B cell (primary cell): ENCODE measurements around the gene BABAM2. TPM values are rescaled to one million over a fixed set of nuclear protein-coding genes. Genes with fewer than 3 reads are reported as not detected.

Experiments used
- ATAC-seq: fragments of 200-7000 bp; cut with Tn5 transposase; one replicate; pipeline ENCODE4 v1.10.0; 2021; ENCODE audit warnings: low read depth, mild to moderate bottlenecking, moderate number of reproducible peaks, moderate library complexity
- CTCF ChIA-PET: fragments of 350-600 bp; sonication (Branson Sonifier 250); formaldehyde crosslinking; loops from one replicate; lab custom pipeline; 2021; ENCODE audit warnings: antibody characterized with exemption, inconsistent platforms; lab: Charles Lee
- POLR2A ChIA-PET: fragments of 350-600 bp; sonication (Branson Sonifier 250); formaldehyde crosslinking; loops from one replicate; lab custom pipeline; 2021; ENCODE audit warnings: antibody characterized with exemption; lab: Charles Lee
- DNase-seq: peaks from one replicate; pipeline ENCODE4 v3.0.0; 2013
- H2AFZ ChIP-seq: 2 replicates; pipeline ENCODE4 v1.6.1; 2012; ENCODE audit warnings: mild to moderate bottlenecking, low read depth, low read length; ENCODE audit not compliant: insufficient read depth, poor library complexity, severe bottlenecking
- H3K27ac ChIP-seq, 2 donors: 1 replicate in 1 of 2; 2 replicates in 1 of 2; pipeline ENCODE4 v1.5.1; 2012 to 2013; ENCODE audit warnings: low read length in 2 of 2, mild to moderate bottlenecking in 2 of 2, moderate library complexity in 1 of 2
- H3K27me3 ChIP-seq, 4 experiments: fragments of 200-600 bp in 1 of 4; sonication (generic) in 1 of 4; replicated peaks in 1 of 4; 1 replicate in 2 of 4; 2 replicates in 2 of 4; pipeline versions ENCODE4 v1.6.1 to v1.7.0; 2013 to 2016; ENCODE audit warnings: low read length in 3 of 4, mild to moderate bottlenecking in 2 of 4, mixed read lengths in 1 of 4, moderate library complexity in 1 of 4; ENCODE audit not compliant: insufficient read depth in 4 of 4, control insufficient read depth in 3 of 4; ENCODE audit errors: control extremely low read depth in 1 of 4
- H3K36me3 ChIP-seq, 2 experiments: replicated peaks in 1 of 2; 1 replicate in 1 of 2; 2 replicates in 1 of 2; pipeline versions ENCODE4 v1.6.1 to v1.7.1; 2013; ENCODE audit warnings: low read length in 1 of 2; ENCODE audit not compliant: insufficient read depth in 2 of 2, control insufficient read depth in 1 of 2; ENCODE audit errors: control extremely low read depth in 1 of 2, extremely low read depth in 1 of 2
- H3K4me1 ChIP-seq, 2 donors: fragments of 200-600 bp in 1 of 2; sonication (generic) in 1 of 2; 1 replicate in 1 of 2; 2 replicates in 1 of 2; pipeline versions ENCODE4 v1.5.1 to v1.6.1; 2013 to 2017; ENCODE audit warnings: low read length in 2 of 2; ENCODE audit not compliant: control insufficient read depth in 2 of 2, insufficient read depth in 2 of 2
- H3K4me2 ChIP-seq: replicated peaks from 2 replicates; pipeline ENCODE3; 2012; ENCODE audit warnings: mild to moderate bottlenecking, low read depth, low read length; ENCODE audit not compliant: poor library complexity, severe bottlenecking
- H3K4me3 ChIP-seq, 5 experiments: fragments of 200-600 bp in 1 of 5; sonication (generic) in 1 of 5; 1 replicate in 3 of 5; 2 replicates in 2 of 5; pipeline versions ENCODE4 v1.5.1 to v1.7.0; 2011 to 2016; ENCODE audit warnings: low read length in 4 of 5, mild to moderate bottlenecking in 4 of 5, low read depth in 2 of 5, control low read depth in 1 of 5, moderate library complexity in 1 of 5; ENCODE audit not compliant: insufficient read depth in 1 of 5; ENCODE audit errors: control extremely low read depth in 1 of 5, extremely low read depth in 1 of 5
- H3K79me2 ChIP-seq: fragments of 200-600 bp; sonication (generic); one replicate; pipeline ENCODE4 v1.6.0; 2016; ENCODE audit warnings: low read length; ENCODE audit not compliant: control insufficient read depth, insufficient read depth
- H3K9ac ChIP-seq: fragments of 200-600 bp; sonication (generic); 2 replicates; pipeline ENCODE4 v1.6.1; 2017; ENCODE audit warnings: mild to moderate bottlenecking, low read length, moderate library complexity
- H3K9me3 ChIP-seq, 3 donors: one replicate each; pipeline versions ENCODE4 v1.6.1 to v1.7.1; 2013; ENCODE audit warnings: low read length in 2 of 3; ENCODE audit not compliant: control insufficient read depth in 2 of 3, insufficient read depth in 1 of 3; ENCODE audit errors: control extremely low read depth in 1 of 3
- H4K20me1 ChIP-seq: 2 replicates; pipeline ENCODE4 v1.6.0; 2012; ENCODE audit warnings: mild to moderate bottlenecking, low read length; ENCODE audit not compliant: insufficient read depth, control insufficient read depth, poor library complexity, severe bottlenecking
- H3K27ac Mint-ChIP-seq: one replicate; pipeline ENCODE4 v1.8.0; 2021; ENCODE audit warnings: mixed read lengths
- H3K27me3 Mint-ChIP-seq: one replicate; pipeline ENCODE4 v1.8.0; 2021; ENCODE audit warnings: mixed read lengths
- H3K4me1 Mint-ChIP-seq: one replicate; pipeline ENCODE4 v1.8.0; 2021; ENCODE audit warnings: mixed read lengths
- H3K4me3 Mint-ChIP-seq: one replicate; pipeline ENCODE4 v1.8.0; 2021; ENCODE audit warnings: mixed read lengths
- H3K9me3 Mint-ChIP-seq: one replicate; pipeline ENCODE4 v1.8.0; 2022; ENCODE audit warnings: mixed read lengths; ENCODE audit not compliant: insufficient read depth
- CTCF ChIP-seq: fragments of 200-600 bp; IDR thresholded peaks from one replicate; pipeline ENCODE4 v1.8.0; 2022; ENCODE audit warnings: antibody characterized with exemption, mild to moderate bottlenecking
- EZH2 ChIP-seq: IDR thresholded peaks from 2 replicates; pipeline ENCODE4 v1.6.1; 2012; ENCODE audit warnings: borderline replicate concordance, low read depth, mild to moderate bottlenecking, moderate library complexity, low read length; ENCODE audit not compliant: insufficient read depth, poor library complexity, severe bottlenecking
- WGBS: methylation state at CpG from one replicate; pipeline ENCODE4 v1.1.5; 2013; ENCODE audit warnings: missing lambda C conversion rate; ENCODE audit not compliant: insufficient coverage; 5-methylcytosine and 5-hydroxymethylcytosine counted together
- intact Hi-C: fragments of 100-400 bp; cut with micrococcal nuclease; formaldehyde crosslinking; loops from one replicate; pipeline ENCODE4 v1.10.0; 2022
- polyA plus RNA-seq: library from polyadenylated mRNA; depleted of rRNA; stranded (reverse); fragments of >200 nt; gene quantifications from 2 replicates; pipeline ENCODE4 v1.2.3, GENCODE V29; 2012
- total RNA-seq, 2 donors: library from RNA; stranded (reverse); fragments of 120-200 nt in 1 of 2; gene quantifications; 1 replicate in 1 of 2; 2 replicates in 1 of 2; pipeline versions ENCODE4 v1.2.3 to v1.2.4, GENCODE V29; 2013 to 2022

The BABAM2 gene
- total and polyA plus RNA-seq, 2 donors (not counting 1 experiment from before 2014, with no cell fraction given): 22.3 to 69.6 TPM

- ChIA-PET POLR2A (no interaction called here), CTCF (no interaction called here)
- peak overlapping the region; percentile 56 for H3K27ac Mint-ChIP-seq
- intact Hi-C loops: no loop called here
- Histone ChIP-seq H3K4me3 (no peak overlapping the region), H3K36me3 (no peaks in the 10 kb centered on the region), H3K27me3 (no peaks in the 10 kb centered on the region), H3K4me2 (peak overlapping the region; percentile 30), H4K20me1 (no peaks in the 10 kb centered on the region), H3K27ac (no peak overlapping the region), H2AFZ (no peak overlapping the region), H3K9ac (no peak overlapping the region), H3K9me3 (no peaks in the 10 kb centered on the region), H3K4me1 (peaks cover 9 to 11% of the 10 kb centered on the region in 2 donors), H3K79me2 (peaks cover 33% of the 10 kb centered on the region)
- H3K4me1 Mint-ChIP-seq: peaks cover 38% of the 10 kb centered on the region
- no peaks in the 10 kb centered on the region for H3K27me3 Mint-ChIP-seq
- no peak for TF ChIP-seq EZH2
- TF ChIP-seq CTCF: no peak
- DNase-seq (no peak), ATAC-seq (no peak)
- WGBS: no CpG with 5 or more reads among the region's 5 CpGs
- H3K4me3 Mint-ChIP-seq: peak overlapping the region; percentile 40
- H3K9me3 Mint-ChIP-seq: no peaks in the 10 kb centered on the region
Observed at GRCh38 chr2:27955384-27956161, 65.0 kb downstream of the BABAM2 start.

GRCh38 chr2:27956888-27957287 is 66.4 kb downstream of the BABAM2 start:
- Mint-ChIP-seq H3K4me3 (no peak overlapping the region), H3K27ac (no peak overlapping the region), H3K9me3 (no peaks in the 10 kb centered on the region), H3K4me1 (peaks cover 33% of the 10 kb centered on the region), H3K27me3 (no peaks in the 10 kb centered on the region)
- H3K4me2 ChIP-seq: no peak overlapping the region
- no peaks in the 10 kb centered on the region for H3K36me3 ChIP-seq
- H3K9ac ChIP-seq: no peak overlapping the region
- intact Hi-C loops: no loop called here
- TF ChIP-seq EZH2 (no peak), CTCF (no peak)
- DNase-seq: no peak
- no peak overlapping the region for H2AFZ ChIP-seq
- ChIA-PET POLR2A (no interaction called here), CTCF (no interaction called here)
- H3K9me3 ChIP-seq: no peaks in the 10 kb centered on the region
- no CpG with 5 or more reads among the region's 2 CpGs for WGBS
- peaks cover 39% of the 10 kb centered on the region for H3K79me2 ChIP-seq
- H3K27me3 ChIP-seq: no peaks in the 10 kb centered on the region
- H3K4me1 ChIP-seq: peaks cover 9 to 11% of the 10 kb centered on the region in 2 donors
- no peak for ATAC-seq
- no peak overlapping the region for H3K4me3 ChIP-seq
- no peak overlapping the region for H3K27ac ChIP-seq
- no peaks in the 10 kb centered on the region for H4K20me1 ChIP-seq
